ENCODE measurements around the gene PEG3. TPM values are rescaled to one million over a fixed set of nuclear protein-coding genes. Genes with fewer than 3 reads are reported as not detected.

PEG3 gene
- total and polyA plus RNA-seq, 2 of the 13 experiments (the other 11 are each of a cell fraction or from before 2014, with no cell fraction given), result 217 to 394 TPM

GRCh38 chr19:56862741-56863140 lies 22.2 kb upstream of the PEG3 start:
- FAIRE-seq, result no peak

More at GRCh38 chr19:56862741-56863140, 22.2 kb upstream of the PEG3 start:
- no peaks in the 10 kb centered on the region for H4K20me1 ChIP-seq (ENCODE audit: insufficient read depth, low read length)
- TF ChIP-seq HCFC1 (IDR thresholded peaks at IDR 0.05; ENCODE audit: low read depth, low read length) (no peak), ZNF318 (CRISPR knock-in tag; IDR thresholded peaks at IDR 0.05) (no peak), SNRNP70 (IDR thresholded peaks at IDR 0.05; ENCODE audit: low read depth, low read length) (no peak), MAZ (IDR thresholded peaks at IDR 0.05; ENCODE audit: borderline replicate concordance, low read depth, low read length) (no peak), MAZ (CRISPR knock-in tag; IDR thresholded peaks at IDR 0.05; ENCODE audit: low read depth) (no peak), FOSL1 (CRISPR knock-in tag; IDR thresholded peaks at IDR 0.05; ENCODE audit: borderline replicate concordance) (no peak), ZNF274 (CRISPR knock-in tag; IDR thresholded peaks at IDR 0.05) (no peak), ZBTB7A (CRISPR knock-in tag; IDR thresholded peaks at IDR 0.05) (no peak), ZNF329 (CRISPR knock-in tag; IDR thresholded peaks at IDR 0.05; ENCODE audit: low read depth) (no peak)
- TF ChIP-seq, protein P1, sequence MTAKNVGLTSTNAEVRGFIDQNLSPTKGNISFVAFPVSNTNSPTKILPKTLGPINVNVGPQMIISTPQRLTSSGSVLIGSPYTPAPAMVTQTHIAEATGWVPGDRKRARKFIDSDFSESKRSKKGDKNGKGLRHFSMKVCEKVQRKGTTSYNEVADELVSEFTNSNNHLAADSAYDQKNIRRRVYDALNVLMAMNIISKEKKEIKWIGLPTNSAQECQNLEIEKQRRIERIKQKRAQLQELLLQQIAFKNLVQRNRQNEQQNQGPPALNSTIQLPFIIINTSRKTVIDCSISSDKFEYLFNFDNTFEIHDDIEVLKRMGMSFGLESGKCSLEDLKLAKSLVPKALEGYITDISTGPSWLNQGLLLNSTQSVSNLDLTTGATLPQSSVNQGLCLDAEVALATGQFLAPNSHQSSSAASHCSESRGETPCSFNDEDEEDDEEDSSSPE (CRISPR knock-in tag; IDR thresholded peaks at IDR 0.05), result no peak
- H3K9me3 ChIP-seq (ENCODE audit: low read length), result 0 out of 2 replicates have a peak, but pooled peaks cover 3% of the 10 kb centered on the region
- no peak overlapping the region for H3K27ac ChIP-seq (ENCODE audit: extremely low read length, insufficient read depth, low read length)
- peaks cover 12% of the 10 kb centered on the region for H3K4me1 ChIP-seq (ENCODE audit: insufficient read depth, low read length)
- no peak overlapping the region for H3K9ac ChIP-seq (ENCODE audit: insufficient read depth, low read depth, low read length)
- no TSS peak for BruUV-seq (replicated peaks)
- ChIA-PET CTCF (ENCODE audit: low intra/inter-chr PET ratio, low total read pairs) (no interaction called here), POLR2A (interaction anchor here (1.3 to 1.5 kb wide), 2 partner anchors 24 to 26 kb away, joined by 3 to 4 read pairs; no protein-coding TSS in a partner anchor)
- intact Hi-C loops (cut with micrococcal nuclease; ENCODE audit: unreplicated experiment) (no loop called here), in situ Hi-C loops (cut with HindIII; ENCODE audit: extremely low pct_ligation_motif_present, low pct_unique_long_range_greater_than_20kb) (no loop called here)
- WGBS (ENCODE audit: low lambda C conversion rate), result 85% methylated on average over 4 of the region's 4 CpGs
- H3K4me2 ChIP-seq (ENCODE audit: low read depth, low read length), result no peak overlapping the region
- DNase-seq (ENCODE audit: low spot score) (no peak), ATAC-seq (no peak)
- H3K27me3 ChIP-seq (ENCODE audit: control insufficient read depth in 1 of 2, insufficient read depth in 2 of 2, low read length in 2 of 2), result no peaks in the 10 kb centered on the region
- no peak overlapping the region for H3K4me3 ChIP-seq (replicated peaks in 1 of 3; ENCODE audit: insufficient read depth in 1 of 3, low read depth in 2 of 3, low read length in 3 of 3)
- no peaks in the 10 kb centered on the region for H3K79me2 ChIP-seq (ENCODE audit: insufficient read depth, low read length)
- H2AFZ ChIP-seq (ENCODE audit: low read length), result no peak overlapping the region
- H3K36me3 ChIP-seq (replicated peaks in 1 of 2; ENCODE audit: control insufficient read depth in 1 of 2, insufficient read depth in 2 of 2, low read length in 2 of 2), result no peaks in the 10 kb centered on the region

Measured in HepG2 (cell line).